Panc1 (cell line): ENCODE results near the gene ASF1B. TPM values are rescaled to one million over a fixed set of nuclear protein-coding genes. Genes with fewer than 3 reads are reported as not detected.

ENCODE experiments used
- ATAC-seq: fragments of 200-7000 bp; cut with Tn5 transposase; 2 replicates; pipeline ENCODE4 v1.9.1; 2020; ENCODE audit warnings: mild to moderate bottlenecking, moderate library complexity
- BruUV-seq: library from RNA; stranded (reverse); fragments of 400-500 nt; replicated peaks from 2 replicates; lab custom pipeline; 2021; lab: Mats Ljungman, UMichigan
- CTCF ChIA-PET: fragments of 300-600 bp; sonication (Branson Sonifier 250); formaldehyde crosslinking; loops from one replicate; lab custom pipeline; 2022; ENCODE audit warnings: antibody characterized with exemption; lab: Charles Lee
- POLR2A ChIA-PET: fragments of 300-600 bp; sonication (Branson Sonifier 250); formaldehyde crosslinking; loops from one replicate; lab custom pipeline; 2022; ENCODE audit warnings: antibody characterized with exemption; lab: Charles Lee
- DNase-seq: peaks from one replicate; pipeline ENCODE4 v3.0.0-alpha.2; 2010; ENCODE audit warnings: low read depth, low spot score
- H3K27ac ChIP-seq: 2 replicates; pipeline ENCODE4 v1.5.1; 2011; ENCODE audit warnings: mild to moderate bottlenecking, low read length, inconsistent platforms
- H3K27me3 ChIP-seq: fragments of 200-500 bp; sonication (Bioruptor generic); 2 replicates; pipeline ENCODE4 v1.6.0; 2014; ENCODE audit warnings: low read length, inconsistent platforms; ENCODE audit not compliant: control insufficient read depth, insufficient read depth
- H3K36me3 ChIP-seq: fragments of 200-500 bp; sonication (Bioruptor generic); 2 replicates; pipeline ENCODE4 v1.5.1; 2014; ENCODE audit warnings: inconsistent platforms, mild to moderate bottlenecking, low read length, moderate library complexity; ENCODE audit not compliant: control insufficient read depth, insufficient read depth
- H3K4me1 ChIP-seq: 2 replicates; pipeline ENCODE4 v1.5.1; 2011; ENCODE audit warnings: inconsistent platforms, mild to moderate bottlenecking, low read length, moderate library complexity; ENCODE audit not compliant: control insufficient read depth, insufficient read depth
- H3K4me3 ChIP-seq, 2 experiments: 2 replicates each; pipeline ENCODE4 v1.5.1; 2011 to 2012; ENCODE audit warnings: low read depth in 2 of 2, low read length in 2 of 2, mild to moderate bottlenecking in 2 of 2, inconsistent platforms in 1 of 2, moderate library complexity in 1 of 2
- H3K9me3 ChIP-seq: fragments of 200-500 bp; sonication (Bioruptor generic); 2 replicates; pipeline ENCODE4 v1.5.1; 2014; ENCODE audit warnings: low read depth, mild to moderate bottlenecking, inconsistent platforms, low read length, moderate library complexity; ENCODE audit not compliant: control insufficient read depth, insufficient read depth
- POLR2AphosphoS5 ChIP-seq: IDR thresholded peaks from 2 replicates; pipeline ENCODE4 v1.6.1; 2012; ENCODE audit warnings: mild to moderate bottlenecking, low read depth, low read length, moderate library complexity
- SIN3A ChIP-seq: IDR thresholded peaks from 2 replicates; pipeline ENCODE4 v1.6.1; 2012; ENCODE audit warnings: low read depth, mild to moderate bottlenecking, low read length, moderate library complexity, borderline replicate concordance; ENCODE audit not compliant: insufficient read depth
- TCF7L2 ChIP-seq: IDR thresholded peaks from 2 replicates; pipeline ENCODE4 v1.6.1; 2011; ENCODE audit warnings: mild to moderate bottlenecking, low read depth, low read length, inconsistent platforms
- in situ Hi-C: cut with HindIII; loops from 2 replicates; pipeline ENCODE4 v1.10.0; 2016; ENCODE audit warnings: low sequenced_read_pairs, low pct_unique_long_range_greater_than_20kb
- intact Hi-C: fragments of 100-400 bp; cut with micrococcal nuclease; formaldehyde crosslinking; loops from one replicate; pipeline ENCODE4 v1.10.0; 2022; ENCODE audit not compliant: unreplicated experiment
- total RNA-seq: library from RNA; stranded (reverse); gene quantifications from one replicate; pipeline ENCODE4 v1.2.1, GENCODE V29; 2021; ENCODE audit not compliant: unreplicated experiment
- TF ChIP-seq, protein P1 (sequence below): fragments of 450-650 bp; IDR thresholded peaks from 2 replicates; pipeline ENCODE4 v1.5.1; 2017; ENCODE audit warnings: mild to moderate bottlenecking
- TF ChIP-seq, protein P2 (sequence below), 2 experiments: IDR thresholded peaks; 2 replicates each; pipeline ENCODE4 v1.6.1; 2011 to 2012; ENCODE audit warnings: low read depth in 2 of 2, control low read depth in 1 of 2, low read length in 1 of 2, mild to moderate bottlenecking in 1 of 2, moderate library complexity in 1 of 2; ENCODE audit not compliant: insufficient read depth in 1 of 2

Gene ASF1B
- total RNA-seq, 1 experiment from 2014 or later: 35.4 TPM

DNA sequence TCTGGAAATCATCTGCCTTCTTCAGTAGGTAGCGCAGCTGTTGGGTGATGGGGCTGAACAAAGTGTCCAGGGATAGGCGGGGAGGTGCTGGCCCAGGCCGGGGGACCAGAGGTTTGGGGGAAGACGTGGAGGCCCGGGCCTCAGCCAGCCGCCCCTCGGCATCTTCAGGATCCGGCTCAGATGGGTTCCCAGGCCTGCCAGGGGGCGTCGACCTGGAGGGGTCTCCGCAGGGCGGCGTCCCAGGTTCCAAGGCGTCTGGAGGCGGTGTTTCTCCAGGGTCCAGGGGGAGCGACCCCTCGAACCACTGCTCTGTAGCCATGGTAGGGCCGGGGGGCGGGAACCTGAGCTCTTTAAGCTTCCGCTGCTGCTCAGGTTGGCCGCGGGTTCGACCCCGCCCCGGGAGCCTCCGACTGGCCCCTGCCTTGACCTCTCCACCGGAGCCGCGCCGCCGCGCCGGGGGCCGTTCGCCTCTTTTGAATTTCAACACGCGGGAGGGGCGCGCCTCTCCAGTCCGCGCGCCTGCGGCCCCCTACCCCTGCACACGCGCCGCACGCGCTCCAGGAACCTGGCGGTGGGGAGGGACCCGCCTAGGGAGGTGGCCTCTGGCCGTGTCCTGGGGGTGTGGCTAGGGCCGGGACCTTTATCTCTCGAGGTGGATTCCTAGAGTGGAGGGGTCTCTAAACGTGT is 50.9 kb downstream of the ASF1B start, which contains the start of gene C19orf67:
Gene C19orf67, minus strand, starts transcription at position 475 of the 687 bp plus-strand sequence. Its CDS starts 156 bp downstream, at position 319.
- intact Hi-C loops (no loop called here), in situ Hi-C loops (no loop called here)
- Histone ChIP-seq H3K4me3 (no peak within 1 kb of the TSS), H3K9me3 (no peaks in the 10 kb centered on the region), H3K36me3 (no peaks in the 10 kb centered on the region; the same call in 1 of the 2 replicates), H3K27ac (no peak within 1 kb of the TSS), H3K4me1 (peaks cover 4% of the 10 kb centered on the region), H3K27me3 (no peaks in the 10 kb centered on the region)
- ATAC-seq (no peak), DNase-seq (no peak)
- TF ChIP-seq, protein P1, sequence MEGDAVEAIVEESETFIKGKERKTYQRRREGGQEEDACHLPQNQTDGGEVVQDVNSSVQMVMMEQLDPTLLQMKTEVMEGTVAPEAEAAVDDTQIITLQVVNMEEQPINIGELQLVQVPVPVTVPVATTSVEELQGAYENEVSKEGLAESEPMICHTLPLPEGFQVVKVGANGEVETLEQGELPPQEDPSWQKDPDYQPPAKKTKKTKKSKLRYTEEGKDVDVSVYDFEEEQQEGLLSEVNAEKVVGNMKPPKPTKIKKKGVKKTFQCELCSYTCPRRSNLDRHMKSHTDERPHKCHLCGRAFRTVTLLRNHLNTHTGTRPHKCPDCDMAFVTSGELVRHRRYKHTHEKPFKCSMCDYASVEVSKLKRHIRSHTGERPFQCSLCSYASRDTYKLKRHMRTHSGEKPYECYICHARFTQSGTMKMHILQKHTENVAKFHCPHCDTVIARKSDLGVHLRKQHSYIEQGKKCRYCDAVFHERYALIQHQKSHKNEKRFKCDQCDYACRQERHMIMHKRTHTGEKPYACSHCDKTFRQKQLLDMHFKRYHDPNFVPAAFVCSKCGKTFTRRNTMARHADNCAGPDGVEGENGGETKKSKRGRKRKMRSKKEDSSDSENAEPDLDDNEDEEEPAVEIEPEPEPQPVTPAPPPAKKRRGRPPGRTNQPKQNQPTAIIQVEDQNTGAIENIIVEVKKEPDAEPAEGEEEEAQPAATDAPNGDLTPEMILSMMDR: no peak
- no peak for TF ChIP-seq POLR2AphosphoS5
- TF ChIP-seq, protein P2, sequence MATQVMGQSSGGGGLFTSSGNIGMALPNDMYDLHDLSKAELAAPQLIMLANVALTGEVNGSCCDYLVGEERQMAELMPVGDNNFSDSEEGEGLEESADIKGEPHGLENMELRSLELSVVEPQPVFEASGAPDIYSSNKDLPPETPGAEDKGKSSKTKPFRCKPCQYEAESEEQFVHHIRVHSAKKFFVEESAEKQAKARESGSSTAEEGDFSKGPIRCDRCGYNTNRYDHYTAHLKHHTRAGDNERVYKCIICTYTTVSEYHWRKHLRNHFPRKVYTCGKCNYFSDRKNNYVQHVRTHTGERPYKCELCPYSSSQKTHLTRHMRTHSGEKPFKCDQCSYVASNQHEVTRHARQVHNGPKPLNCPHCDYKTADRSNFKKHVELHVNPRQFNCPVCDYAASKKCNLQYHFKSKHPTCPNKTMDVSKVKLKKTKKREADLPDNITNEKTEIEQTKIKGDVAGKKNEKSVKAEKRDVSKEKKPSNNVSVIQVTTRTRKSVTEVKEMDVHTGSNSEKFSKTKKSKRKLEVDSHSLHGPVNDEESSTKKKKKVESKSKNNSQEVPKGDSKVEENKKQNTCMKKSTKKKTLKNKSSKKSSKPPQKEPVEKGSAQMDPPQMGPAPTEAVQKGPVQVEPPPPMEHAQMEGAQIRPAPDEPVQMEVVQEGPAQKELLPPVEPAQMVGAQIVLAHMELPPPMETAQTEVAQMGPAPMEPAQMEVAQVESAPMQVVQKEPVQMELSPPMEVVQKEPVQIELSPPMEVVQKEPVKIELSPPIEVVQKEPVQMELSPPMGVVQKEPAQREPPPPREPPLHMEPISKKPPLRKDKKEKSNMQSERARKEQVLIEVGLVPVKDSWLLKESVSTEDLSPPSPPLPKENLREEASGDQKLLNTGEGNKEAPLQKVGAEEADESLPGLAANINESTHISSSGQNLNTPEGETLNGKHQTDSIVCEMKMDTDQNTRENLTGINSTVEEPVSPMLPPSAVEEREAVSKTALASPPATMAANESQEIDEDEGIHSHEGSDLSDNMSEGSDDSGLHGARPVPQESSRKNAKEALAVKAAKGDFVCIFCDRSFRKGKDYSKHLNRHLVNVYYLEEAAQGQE (IDR thresholded peaks at IDR 0.05; ENCODE audit: insufficient read depth in 1 of 2, low read depth in 2 of 2, low read length in 1 of 2): no peak
- no peak for TF ChIP-seq TCF7L2
- TF ChIP-seq SIN3A: no peak
- CTCF ChIA-PET: no interaction called here
- BruUV-seq: no TSS peak
- POLR2A ChIA-PET: no interaction called here

DNA sequence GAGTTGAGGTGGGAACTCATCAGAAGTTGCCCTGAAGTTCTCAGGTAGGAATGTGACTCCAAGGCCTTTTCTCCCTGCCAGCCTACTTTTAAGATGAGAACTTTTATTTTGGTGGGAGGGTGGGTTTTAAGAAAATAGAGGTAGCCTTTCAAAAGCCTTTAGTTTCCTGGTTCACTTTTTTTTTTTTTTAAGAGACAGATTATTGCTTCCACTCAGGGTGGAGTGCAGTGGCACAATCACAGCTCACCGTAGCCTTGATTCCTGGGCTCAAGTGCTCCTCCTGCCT is 53.8 kb downstream of the ASF1B start:
- intact Hi-C loops: no loop called here
- POLR2A ChIA-PET: no interaction called here
- Histone ChIP-seq H3K4me1 (peaks cover 6% of the 10 kb centered on the region), H3K9me3 (no peaks in the 10 kb centered on the region), H3K27ac (no peak overlapping the region), H3K36me3 (no peaks in the 10 kb centered on the region), H3K27me3 (no peaks in the 10 kb centered on the region), H3K4me3 (no peak overlapping the region)
- DNase-seq (no peak), ATAC-seq (no peak)
- CTCF ChIA-PET: interaction anchor here (0.6 kb wide), 1 partner anchor 259 kb away, joined by 12 read pairs; no protein-coding TSS in a partner anchor
- in situ Hi-C loops: no loop called here
- BruUV-seq: no TSS peak
- TF ChIP-seq POLR2AphosphoS5: no peak
- TF ChIP-seq SIN3A: no peak
- no peak for TF ChIP-seq TCF7L2
- TF ChIP-seq, protein P2 (IDR thresholded peaks at IDR 0.05; ENCODE audit: insufficient read depth in 1 of 2, low read depth in 2 of 2, low read length in 1 of 2): no peak
- TF ChIP-seq, protein P1: no peak
